ENCODE measurements around the gene XK. TPM values are rescaled to one million over a fixed set of nuclear protein-coding genes. Genes with fewer than 3 reads are reported as not detected.

Gene XK
- total and polyA plus RNA-seq, 2 donors (not counting 1 experiment from before 2014, with no cell fraction given): 0.15 to 0.30 TPM

DNA sequence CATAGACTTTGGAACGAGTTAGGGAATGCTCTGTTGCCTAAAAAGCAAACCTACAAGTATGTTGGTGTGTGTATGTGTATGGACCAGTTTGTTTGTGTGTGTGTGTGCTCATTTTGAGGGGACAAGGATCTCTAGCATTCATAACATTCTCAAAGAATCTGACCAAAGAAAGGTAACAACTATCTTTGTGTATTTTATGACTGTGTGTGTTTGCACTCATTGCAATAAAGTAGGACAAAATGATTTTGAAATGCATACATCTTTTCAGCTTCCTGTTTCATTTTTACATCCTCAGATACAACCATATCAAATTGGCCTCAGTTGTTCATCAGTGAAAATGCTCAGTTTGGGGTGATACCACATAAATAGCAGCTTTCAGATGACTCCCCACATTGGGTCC is 8.3 kb upstream of the XK start:
- Mint-ChIP-seq H3K27ac (no peak overlapping the region), H3K4me3 (no peak overlapping the region), H3K9me3 (ENCODE audit: insufficient read depth) (no peaks in the 10 kb centered on the region), H3K4me1 (no peaks in the 10 kb centered on the region), H3K27me3 (no peaks in the 10 kb centered on the region)
- no peak overlapping the region for H3K4me3 ChIP-seq (ENCODE audit: control extremely low read depth in 1 of 5, extremely low read depth in 1 of 5, insufficient read depth in 1 of 5, low read depth in 2 of 5, low read length in 4 of 5)
- no CpG with 5 or more reads among the region's 1 CpG for WGBS (ENCODE audit: insufficient coverage)
- ATAC-seq (ENCODE audit: low read depth): no peak
- intact Hi-C loops (cut with micrococcal nuclease): no loop called here
- TF ChIP-seq, protein P1, sequence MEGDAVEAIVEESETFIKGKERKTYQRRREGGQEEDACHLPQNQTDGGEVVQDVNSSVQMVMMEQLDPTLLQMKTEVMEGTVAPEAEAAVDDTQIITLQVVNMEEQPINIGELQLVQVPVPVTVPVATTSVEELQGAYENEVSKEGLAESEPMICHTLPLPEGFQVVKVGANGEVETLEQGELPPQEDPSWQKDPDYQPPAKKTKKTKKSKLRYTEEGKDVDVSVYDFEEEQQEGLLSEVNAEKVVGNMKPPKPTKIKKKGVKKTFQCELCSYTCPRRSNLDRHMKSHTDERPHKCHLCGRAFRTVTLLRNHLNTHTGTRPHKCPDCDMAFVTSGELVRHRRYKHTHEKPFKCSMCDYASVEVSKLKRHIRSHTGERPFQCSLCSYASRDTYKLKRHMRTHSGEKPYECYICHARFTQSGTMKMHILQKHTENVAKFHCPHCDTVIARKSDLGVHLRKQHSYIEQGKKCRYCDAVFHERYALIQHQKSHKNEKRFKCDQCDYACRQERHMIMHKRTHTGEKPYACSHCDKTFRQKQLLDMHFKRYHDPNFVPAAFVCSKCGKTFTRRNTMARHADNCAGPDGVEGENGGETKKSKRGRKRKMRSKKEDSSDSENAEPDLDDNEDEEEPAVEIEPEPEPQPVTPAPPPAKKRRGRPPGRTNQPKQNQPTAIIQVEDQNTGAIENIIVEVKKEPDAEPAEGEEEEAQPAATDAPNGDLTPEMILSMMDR (IDR thresholded peaks at IDR 0.05): no peak
- no peak for TF ChIP-seq EZH2 (IDR thresholded peaks at IDR 0.05; ENCODE audit: borderline replicate concordance, insufficient read depth, low read depth, low read length, poor library complexity, severe bottlenecking)
- H2AFZ ChIP-seq (ENCODE audit: insufficient read depth, low read depth, low read length, poor library complexity, severe bottlenecking): no peak overlapping the region
- no peak overlapping the region for H3K27ac ChIP-seq (ENCODE audit: low read length in 2 of 2)
- H3K4me1 ChIP-seq (ENCODE audit: control insufficient read depth in 2 of 2, insufficient read depth in 2 of 2, low read length in 2 of 2): no peaks in the 10 kb centered on the region
- POLR2A ChIA-PET: no interaction called here
- CTCF ChIA-PET: no interaction called here
- no peaks in the 10 kb centered on the region for H3K27me3 ChIP-seq (replicated peaks in 1 of 4; ENCODE audit: control extremely low read depth in 1 of 4, control insufficient read depth in 3 of 4, insufficient read depth in 4 of 4, low read length in 3 of 4)
- H3K9ac ChIP-seq (ENCODE audit: low read length): no peak overlapping the region
- no peak for DNase-seq
- H3K79me2 ChIP-seq (ENCODE audit: control insufficient read depth, insufficient read depth, low read length): no peaks in the 10 kb centered on the region
- no peaks in the 10 kb centered on the region for H4K20me1 ChIP-seq (ENCODE audit: control insufficient read depth, insufficient read depth, low read length, poor library complexity, severe bottlenecking)
- H3K36me3 ChIP-seq (replicated peaks in 1 of 2; ENCODE audit: control extremely low read depth in 1 of 2, control insufficient read depth in 1 of 2, extremely low read depth in 1 of 2, insufficient read depth in 2 of 2, low read length in 1 of 2): no peaks in the 10 kb centered on the region
- H3K4me2 ChIP-seq (replicated peaks; ENCODE audit: low read depth, low read length, poor library complexity, severe bottlenecking): no peak overlapping the region
- H3K9me3 ChIP-seq (ENCODE audit: control extremely low read depth in 1 of 3, control insufficient read depth in 2 of 3, insufficient read depth in 1 of 3, low read length in 2 of 3): no peaks in the 10 kb centered on the region

DNA sequence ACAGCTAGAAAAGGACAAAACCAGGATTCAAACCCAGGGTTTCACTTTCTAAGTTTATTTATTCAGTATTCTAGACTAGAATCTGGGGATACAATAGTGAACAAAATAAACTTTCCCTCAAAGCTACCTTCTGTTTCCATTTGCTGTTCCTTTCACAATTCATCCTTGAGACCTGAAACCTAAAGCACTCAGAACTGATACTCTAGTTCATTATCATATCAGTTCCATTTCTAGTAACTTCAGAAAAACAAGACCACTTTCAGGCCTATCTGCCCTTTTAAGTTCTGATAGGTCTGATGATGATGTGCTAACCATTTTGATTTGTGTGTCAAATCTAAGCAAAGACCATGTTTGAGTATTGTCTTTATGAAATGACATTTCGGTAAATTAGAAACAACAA is 7.8 kb upstream of the XK start:
- DNase-seq: no peak
- Histone ChIP-seq H3K4me3 (ENCODE audit: control extremely low read depth in 1 of 5, extremely low read depth in 1 of 5, insufficient read depth in 1 of 5, low read depth in 2 of 5, low read length in 4 of 5) (no peak overlapping the region), H3K27me3 (replicated peaks in 1 of 4; ENCODE audit: control extremely low read depth in 1 of 4, control insufficient read depth in 3 of 4, insufficient read depth in 4 of 4, low read length in 3 of 4) (no peaks in the 10 kb centered on the region), H3K27ac (ENCODE audit: low read length in 2 of 2) (no peak overlapping the region), H2AFZ (ENCODE audit: insufficient read depth, low read depth, low read length, poor library complexity, severe bottlenecking) (no peak overlapping the region), H3K4me2 (replicated peaks; ENCODE audit: low read depth, low read length, poor library complexity, severe bottlenecking) (no peak overlapping the region), H3K36me3 (replicated peaks in 1 of 2; ENCODE audit: control extremely low read depth in 1 of 2, control insufficient read depth in 1 of 2, extremely low read depth in 1 of 2, insufficient read depth in 2 of 2, low read length in 1 of 2) (no peaks in the 10 kb centered on the region), H3K79me2 (ENCODE audit: control insufficient read depth, insufficient read depth, low read length) (no peaks in the 10 kb centered on the region), H4K20me1 (ENCODE audit: control insufficient read depth, insufficient read depth, low read length, poor library complexity, severe bottlenecking) (no peaks in the 10 kb centered on the region), H3K4me1 (ENCODE audit: control insufficient read depth in 2 of 2, insufficient read depth in 2 of 2, low read length in 2 of 2) (no peaks in the 10 kb centered on the region), H3K9ac (ENCODE audit: low read length) (no peak overlapping the region), H3K9me3 (ENCODE audit: control extremely low read depth in 1 of 3, control insufficient read depth in 2 of 3, insufficient read depth in 1 of 3, low read length in 2 of 3) (no peaks in the 10 kb centered on the region)
- ChIA-PET CTCF (no interaction called here), POLR2A (no interaction called here)
- intact Hi-C loops (cut with micrococcal nuclease): no loop called here
- no peak for ATAC-seq (ENCODE audit: low read depth)
- no CpG with 5 or more reads among the region's 1 CpG for WGBS (ENCODE audit: insufficient coverage)
- H3K27ac Mint-ChIP-seq: no peak overlapping the region
- H3K9me3 Mint-ChIP-seq (ENCODE audit: insufficient read depth): no peaks in the 10 kb centered on the region
- H3K4me1 Mint-ChIP-seq: no peaks in the 10 kb centered on the region
- TF ChIP-seq EZH2 (IDR thresholded peaks at IDR 0.05; ENCODE audit: borderline replicate concordance, insufficient read depth, low read depth, low read length, poor library complexity, severe bottlenecking): no peak
- TF ChIP-seq, protein P1 (IDR thresholded peaks at IDR 0.05): no peak
- H3K4me3 Mint-ChIP-seq: no peak overlapping the region
- H3K27me3 Mint-ChIP-seq: no peaks in the 10 kb centered on the region
